ENCODE results near the gene KRT24. TPM values are rescaled to one million over a fixed set of nuclear protein-coding genes. Genes with fewer than 3 reads are reported as not detected.

The KRT24 gene
- total and polyA plus RNA-seq, 8 donors: not detected

GRCh38 chr17:40707745-40708144 is 4.2 kb upstream of the KRT24 start:
- H3K4me1 ChIP-seq: peaks cover 6 to 9% of the 10 kb centered on the region in 2 donors
- no peaks in the 10 kb centered on the region for H3K9me3 ChIP-seq
- peak; percentile 88 for ATAC-seq
- H3K27ac ChIP-seq: peak overlapping the region in 1 of 2 donors; percentile 70
- intact Hi-C loops (cut with DNase I): no loop called here
- DNase-seq: peak in 1 of 4 donors; percentile 38
- H3K36me3 ChIP-seq: no peaks in the 10 kb centered on the region
- H3K27me3 ChIP-seq: peaks cover 0 to 6% of the 10 kb centered on the region in 2 donors
- H3K4me3 ChIP-seq: no peak overlapping the region
- TF ChIP-seq, protein P1, sequence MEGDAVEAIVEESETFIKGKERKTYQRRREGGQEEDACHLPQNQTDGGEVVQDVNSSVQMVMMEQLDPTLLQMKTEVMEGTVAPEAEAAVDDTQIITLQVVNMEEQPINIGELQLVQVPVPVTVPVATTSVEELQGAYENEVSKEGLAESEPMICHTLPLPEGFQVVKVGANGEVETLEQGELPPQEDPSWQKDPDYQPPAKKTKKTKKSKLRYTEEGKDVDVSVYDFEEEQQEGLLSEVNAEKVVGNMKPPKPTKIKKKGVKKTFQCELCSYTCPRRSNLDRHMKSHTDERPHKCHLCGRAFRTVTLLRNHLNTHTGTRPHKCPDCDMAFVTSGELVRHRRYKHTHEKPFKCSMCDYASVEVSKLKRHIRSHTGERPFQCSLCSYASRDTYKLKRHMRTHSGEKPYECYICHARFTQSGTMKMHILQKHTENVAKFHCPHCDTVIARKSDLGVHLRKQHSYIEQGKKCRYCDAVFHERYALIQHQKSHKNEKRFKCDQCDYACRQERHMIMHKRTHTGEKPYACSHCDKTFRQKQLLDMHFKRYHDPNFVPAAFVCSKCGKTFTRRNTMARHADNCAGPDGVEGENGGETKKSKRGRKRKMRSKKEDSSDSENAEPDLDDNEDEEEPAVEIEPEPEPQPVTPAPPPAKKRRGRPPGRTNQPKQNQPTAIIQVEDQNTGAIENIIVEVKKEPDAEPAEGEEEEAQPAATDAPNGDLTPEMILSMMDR (IDR thresholded peaks at IDR 0.05): no peak

- no peak overlapping the region for H3K27ac ChIP-seq
- intact Hi-C loops (cut with DNase I): no loop called here
- ATAC-seq (peak; percentile 12), DNase-seq (no peak)
- TF ChIP-seq, protein P1 (IDR thresholded peaks at IDR 0.05): no peak
- H3K27me3 ChIP-seq: peaks cover 0 to 6% of the 10 kb centered on the region in 2 donors
- no peaks in the 10 kb centered on the region for H3K36me3 ChIP-seq
- H3K9me3 ChIP-seq: no peaks in the 10 kb centered on the region
- no peak overlapping the region for H3K4me3 ChIP-seq
- peaks cover 6 to 9% of the 10 kb centered on the region in 2 donors for H3K4me1 ChIP-seq
These were observed 2.0 kb upstream of the KRT24 start for GRCh38 chr17:40705584-40705983.

- ATAC-seq: no peak
- no peak overlapping the region for H3K4me3 ChIP-seq
- intact Hi-C loops (cut with DNase I): no loop called here
These were observed 1.3 kb downstream of the KRT24 start for GRCh38 chr17:40702271-40702670.

GRCh38 chr17:40699853-40700252 is 3.7 kb downstream of the KRT24 start:
- TF ChIP-seq, protein P1 (IDR thresholded peaks at IDR 0.05): no peak
- intact Hi-C loops (cut with DNase I): no loop called here
- Histone ChIP-seq H3K4me3 (no peak overlapping the region), H3K9me3 (no peaks in the 10 kb centered on the region), H3K27me3 (peaks cover 0 to 12% of the 10 kb centered on the region in 2 donors), H3K4me1 (peaks cover 5 to 8% of the 10 kb centered on the region in 2 donors), H3K36me3 (no peaks in the 10 kb centered on the region), H3K27ac (no peak overlapping the region)
- DNase-seq (peak in 1 of 4 donors; percentile 33), ATAC-seq (peak; percentile 15)

More at GRCh38 chr17:40702271-40702670, 1.3 kb downstream of the KRT24 start:
- Histone ChIP-seq H3K36me3 (no peaks in the 10 kb centered on the region), H3K27me3 (peaks cover 0 to 12% of the 10 kb centered on the region in 2 donors), H3K27ac (no peak overlapping the region), H3K9me3 (no peaks in the 10 kb centered on the region), H3K4me1 (peaks cover 0 to 2% of the 10 kb centered on the region in 2 donors)
- TF ChIP-seq, protein P1 (IDR thresholded peaks at IDR 0.05): no peak
- DNase-seq: no peak

DNA sequence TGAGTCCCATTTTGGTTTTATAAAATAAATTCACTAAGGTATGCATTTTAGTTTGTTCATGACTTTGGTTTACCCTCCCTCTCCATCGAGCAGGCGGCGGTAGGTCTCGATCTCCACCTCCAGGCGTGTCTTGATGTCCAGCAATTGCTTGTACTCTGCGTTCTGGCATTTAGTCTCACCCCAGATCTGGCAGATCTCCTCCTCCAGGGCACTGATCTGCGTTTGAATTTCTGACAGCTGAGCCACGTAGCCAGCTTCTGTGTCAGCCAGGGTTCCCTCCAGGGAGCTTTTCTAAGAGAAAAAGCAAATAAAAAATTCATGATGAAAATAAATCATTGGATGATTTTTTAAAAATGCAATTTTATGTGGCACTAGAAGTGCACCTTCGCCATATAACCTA is 4.2 kb downstream of the KRT24 start:
- Histone ChIP-seq H3K4me3 (no peak overlapping the region), H3K27ac (no peak overlapping the region), H3K4me1 (peaks cover 5 to 8% of the 10 kb centered on the region in 2 donors), H3K36me3 (no peaks in the 10 kb centered on the region), H3K27me3 (peaks cover 0 to 12% of the 10 kb centered on the region in 2 donors), H3K9me3 (no peaks in the 10 kb centered on the region)
- intact Hi-C loops (cut with DNase I): no loop called here
- no peak for DNase-seq
- ATAC-seq: no peak
- TF ChIP-seq, protein P1 (IDR thresholded peaks at IDR 0.05): no peak
